NCI-H146 treated with DMSO at 0.1 percent for 48 hours (cell line): ENCODE results near the gene SND1.

Source experiments
- DNase-seq: peaks from one replicate; lab custom pipeline; 2025; ENCODE audit not compliant: unreplicated experiment; lab: John Stamatoyannopoulos, UW

The SND1 gene

GRCh38 chr7:128055637-128056036 lies 403.6 kb downstream of the SND1 start:
- DNase-seq, result no peak

GRCh38 chr7:128056901-128057300 lies 404.9 kb downstream of the SND1 start:
- DNase-seq, result no peak

GRCh38 chr7:128057909-128058308 lies 405.9 kb downstream of the SND1 start:
- no peak for DNase-seq

GRCh38 chr7:128059143-128059988 lies 407.4 kb downstream of the SND1 start:
- no peak for DNase-seq

GRCh38 chr7:128060018-128060417 lies 408.0 kb downstream of the SND1 start:
- no peak for DNase-seq

- no peak for DNase-seq
These were observed 411.1 kb downstream of the SND1 start for GRCh38 chr7:128063088-128063487.

- no peak for DNase-seq
These were observed 413.9 kb downstream of the SND1 start for GRCh38 chr7:128065872-128066271.

GRCh38 chr7:128066395-128066794 lies 414.4 kb downstream of the SND1 start:
- no peak for DNase-seq

- DNase-seq, result no peak
These were observed 414.9 kb downstream of the SND1 start for GRCh38 chr7:128066858-128067257.

- DNase-seq, result no peak
These were observed 416.0 kb downstream of the SND1 start for GRCh38 chr7:128067983-128068382.

- DNase-seq, result no peak
These were observed 416.8 kb downstream of the SND1 start for GRCh38 chr7:128068785-128069184.

- no peak for DNase-seq
These were observed 417.7 kb downstream of the SND1 start for GRCh38 chr7:128069373-128070364.

GRCh38 chr7:128071376-128071775 lies 419.4 kb downstream of the SND1 start:
- no peak for DNase-seq

- no peak for DNase-seq
These were observed 419.8 kb downstream of the SND1 start for GRCh38 chr7:128071801-128072200.

GRCh38 chr7:128073671-128074310 lies 421.8 kb downstream of the SND1 start:
- no peak for DNase-seq

- no peak for DNase-seq
These were observed 422.3 kb downstream of the SND1 start for GRCh38 chr7:128074336-128074735.

GRCh38 chr7:128074736-128075135 lies 422.7 kb downstream of the SND1 start:
- DNase-seq, result no peak

- no peak for DNase-seq
These were observed 423.5 kb downstream of the SND1 start for GRCh38 chr7:128075242-128076095.

- no peak for DNase-seq
These were observed 424.3 kb downstream of the SND1 start for GRCh38 chr7:128076196-128076795.

- DNase-seq, result peak; percentile 43
These were observed 424.8 kb downstream of the SND1 start for GRCh38 chr7:128076796-128077271.
